Endodermal cell (in vitro differentiated cells): Measurements from ENCODE around the gene KIF26A. TPM values are rescaled to one million over a fixed set of nuclear protein-coding genes. Genes with fewer than 3 reads are reported as not detected.

Experiments used
- DNase-seq: peaks from one replicate; pipeline ENCODE4 v3.0.0-alpha.2; 2017
- H3K27ac ChIP-seq: 2 replicates; pipeline ENCODE4 v1.5.1; 2013; ENCODE audit warnings: mild to moderate bottlenecking, low read depth, low read length, moderate library complexity
- H3K27me3 ChIP-seq: 2 replicates; pipeline ENCODE4 v1.6.1; 2013; ENCODE audit warnings: mild to moderate bottlenecking, low read length, moderate library complexity; ENCODE audit not compliant: insufficient read depth, control insufficient read depth, poor library complexity, severe bottlenecking
- H3K36me3 ChIP-seq: 2 replicates; pipeline ENCODE4 v1.7.0; 2013; ENCODE audit warnings: mild to moderate bottlenecking, low read length, moderate library complexity; ENCODE audit not compliant: control insufficient read depth, insufficient read depth
- H3K4me1 ChIP-seq: one replicate; pipeline ENCODE4 v1.7.0; 2013; ENCODE audit warnings: low read length; ENCODE audit not compliant: control insufficient read depth, insufficient read depth
- H3K4me3 ChIP-seq: 2 replicates; pipeline ENCODE4 v1.5.1; 2013; ENCODE audit warnings: mild to moderate bottlenecking, low read length, moderate library complexity
- H3K9ac ChIP-seq: 2 replicates; pipeline ENCODE4 v1.6.1; 2013; ENCODE audit warnings: mild to moderate bottlenecking, low read length, moderate library complexity; ENCODE audit not compliant: poor library complexity, severe bottlenecking; ENCODE audit errors: extremely low read depth
- H3K9me3 ChIP-seq: 2 replicates; pipeline ENCODE4 v1.6.1; 2013; ENCODE audit warnings: mild to moderate bottlenecking, low read length, moderate library complexity; ENCODE audit not compliant: control insufficient read depth
- H3K27ac Mint-ChIP-seq: 2 replicates; pipeline ENCODE4 v1.8.0; 2020; ENCODE audit warnings: mixed read lengths
- H3K27me3 Mint-ChIP-seq: 2 replicates; pipeline ENCODE4 v1.8.0; 2021; ENCODE audit warnings: mild to moderate bottlenecking, mixed read lengths; ENCODE audit not compliant: insufficient read depth
- H3K36me3 Mint-ChIP-seq: 2 replicates; pipeline ENCODE4 v1.8.0; 2020; ENCODE audit warnings: low read depth, mixed read lengths
- H3K4me1 Mint-ChIP-seq: 2 replicates; pipeline ENCODE4 v1.8.0; 2020; ENCODE audit warnings: mixed read lengths
- H3K4me3 Mint-ChIP-seq: 2 replicates; pipeline ENCODE4 v1.8.0; 2020; ENCODE audit warnings: mild to moderate bottlenecking, moderate library complexity, mixed read lengths
- H3K9me3 Mint-ChIP-seq: 2 replicates; pipeline ENCODE4 v1.8.0; 2020; ENCODE audit warnings: mild to moderate bottlenecking, mixed read lengths
- CTCF ChIP-seq: fragments of 200-600 bp; sonication (generic); conservative IDR thresholded peaks from 2 replicates; pipeline ENCODE4 v1.5.0; 2021; ENCODE audit warnings: antibody characterized with exemption, mild to moderate bottlenecking
- WGBS, 2 experiments: methylation state at CpG; one replicate each; pipeline versions ENCODE4 v1.1.5 to v1.1.7; 2013; ENCODE audit warnings: missing lambda C conversion rate in 2 of 2, mixed read lengths in 1 of 2; ENCODE audit not compliant: insufficient coverage in 1 of 2, insufficient read length in 1 of 2; 5-methylcytosine and 5-hydroxymethylcytosine counted together
- total RNA-seq, 2 donors: library from RNA; stranded (reverse); fragmentation: NEBNext Ultra II Directional in 1 of 2; extraction: Animal tissue kit (Norgen Biotek cat#: 25700) in 1 of 2; gene quantifications; 2 replicates in 1 of 2; 3 replicates in 1 of 2; pipeline ENCODE4 v1.2.1, GENCODE V29; 2021

The KIF26A gene
- total RNA-seq, 2 donors from 2014 or later, result 36.7 to 54.8 TPM

GRCh38 chr14:104211741-104212140, 73.4 kb downstream of the KIF26A start:
- TF ChIP-seq CTCF, result no peak
- Histone ChIP-seq H3K9me3 (no peaks in the 10 kb centered on the region), H3K4me3 (no peak overlapping the region), H3K27me3 (no peaks in the 10 kb centered on the region), H3K4me1 (no peaks in the 10 kb centered on the region), H3K27ac (no peak overlapping the region), H3K9ac (no peak overlapping the region), H3K36me3 (no peaks in the 10 kb centered on the region)
- whole genome bisulfite sequencing, 2 experiments, result 90 to 96% methylated on average over 9 of the region's 9 CpGs
- Mint-ChIP-seq H3K4me1 (no peaks in the 10 kb centered on the region), H3K9me3 (no peaks in the 10 kb centered on the region), H3K36me3 (no peaks in the 10 kb centered on the region), H3K27ac (no peak overlapping the region), H3K4me3 (no peak overlapping the region), H3K27me3 (peaks cover 4% of the 10 kb centered on the region)
- no peak for DNase-seq

GRCh38 chr14:104212206-104213095, 74.1 kb downstream of the KIF26A start:
- Mint-ChIP-seq H3K27ac (no peak overlapping the region), H3K27me3 (peaks cover 4% of the 10 kb centered on the region), H3K4me3 (no peak overlapping the region), H3K36me3 (no peaks in the 10 kb centered on the region), H3K4me1 (no peaks in the 10 kb centered on the region), H3K9me3 (no peaks in the 10 kb centered on the region)
- 93 to 96% methylated on average over 16 to 27 of the region's 27 CpGs for WGBS, 2 experiments
- TF ChIP-seq CTCF, result no peak
- no peak overlapping the region for H3K9ac ChIP-seq
- no peaks in the 10 kb centered on the region for H3K9me3 ChIP-seq
- no peak for DNase-seq
- no peaks in the 10 kb centered on the region for H3K4me1 ChIP-seq
- no peaks in the 10 kb centered on the region for H3K36me3 ChIP-seq
- H3K27me3 ChIP-seq, result no peaks in the 10 kb centered on the region
- no peak overlapping the region for H3K27ac ChIP-seq
- H3K4me3 ChIP-seq, result no peak overlapping the region

- Mint-ChIP-seq H3K4me3 (no peak overlapping the region), H3K27me3 (peaks cover 4% of the 10 kb centered on the region)
- WGBS, 2 experiments, result 93 to 94% methylated on average over 28 to 30 of the region's 30 CpGs
These were observed 75.1 kb downstream of the KIF26A start for GRCh38 chr14:104213301-104214034.

More at GRCh38 chr14:104213301-104214034, 75.1 kb downstream of the KIF26A start:
- Histone ChIP-seq H3K4me1 (peaks cover 5% of the 10 kb centered on the region), H3K9me3 (no peaks in the 10 kb centered on the region), H3K4me3 (no peak overlapping the region), H3K9ac (no peak overlapping the region), H3K36me3 (no peaks in the 10 kb centered on the region), H3K27ac (no peak overlapping the region), H3K27me3 (no peaks in the 10 kb centered on the region)
- no peaks in the 10 kb centered on the region for H3K9me3 Mint-ChIP-seq
- H3K27ac Mint-ChIP-seq, result no peak overlapping the region
- TF ChIP-seq CTCF, result no peak
- H3K36me3 Mint-ChIP-seq, result no peaks in the 10 kb centered on the region
- H3K4me1 Mint-ChIP-seq, result peaks cover 6% of the 10 kb centered on the region
- DNase-seq, result no peak
